ENCODE results near the gene HDAC4. TPM values are rescaled to one million over a fixed set of nuclear protein-coding genes. Genes with fewer than 3 reads are reported as not detected.

HDAC4 gene
- 19.9 and 28.3 TPM in 2 replicates for total RNA-seq

DNA sequence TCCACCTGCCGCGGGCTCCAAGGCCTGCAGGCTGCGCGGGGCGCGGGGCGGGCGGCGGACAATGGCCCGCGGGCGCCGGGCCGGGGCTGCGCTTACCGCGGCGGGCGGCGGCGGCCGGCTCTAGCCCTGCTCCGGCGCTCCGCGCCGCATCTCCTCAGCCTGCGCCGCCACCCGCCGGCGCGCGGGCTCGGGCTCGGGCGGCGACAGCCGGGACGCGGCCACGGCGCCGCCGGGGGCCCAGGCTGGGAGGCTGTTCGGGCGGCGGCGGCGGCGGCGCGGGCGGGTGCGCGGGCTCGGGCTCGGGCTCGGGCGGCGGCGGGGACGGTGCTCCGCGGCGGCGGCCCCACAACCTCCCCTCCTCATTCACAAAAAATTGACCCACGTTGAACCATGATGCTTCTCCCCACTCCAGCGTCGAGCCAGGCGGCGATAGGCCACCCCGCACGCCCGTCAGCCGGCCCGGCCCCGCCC, at the start of gene HDAC4:
Gene HDAC4 (minus strand): TSS at position 425 of the 471 bp plus-strand sequence. CDS start 48,321 bp downstream, outside the sequence.

